ENCODE data around the gene AGBL5.

The AGBL5 gene

DNA sequence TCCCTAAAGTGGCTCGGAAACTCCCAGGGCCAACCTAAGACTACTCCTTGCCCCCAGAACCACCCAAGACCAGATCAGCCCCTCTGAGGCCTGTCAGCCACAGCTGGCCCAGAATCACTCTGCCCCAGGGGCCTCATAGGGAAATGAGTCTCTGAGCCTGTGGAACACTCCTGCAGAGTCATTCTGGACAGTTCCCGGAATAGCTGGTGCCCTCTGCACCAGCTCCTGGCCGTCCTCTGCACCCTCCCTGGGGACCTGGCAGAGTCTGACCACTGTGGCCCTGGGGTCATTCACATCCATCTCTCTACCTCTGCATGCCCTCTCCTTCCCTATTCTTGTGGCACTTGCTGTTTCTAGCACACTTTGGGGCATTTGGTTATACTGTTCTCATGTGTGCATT lies 33.3 kb upstream of the AGBL5 start:
- no peak overlapping the region for H3K4me3 ChIP-seq (ENCODE audit: low read depth, low read length)
- TF ChIP-seq, protein P1, sequence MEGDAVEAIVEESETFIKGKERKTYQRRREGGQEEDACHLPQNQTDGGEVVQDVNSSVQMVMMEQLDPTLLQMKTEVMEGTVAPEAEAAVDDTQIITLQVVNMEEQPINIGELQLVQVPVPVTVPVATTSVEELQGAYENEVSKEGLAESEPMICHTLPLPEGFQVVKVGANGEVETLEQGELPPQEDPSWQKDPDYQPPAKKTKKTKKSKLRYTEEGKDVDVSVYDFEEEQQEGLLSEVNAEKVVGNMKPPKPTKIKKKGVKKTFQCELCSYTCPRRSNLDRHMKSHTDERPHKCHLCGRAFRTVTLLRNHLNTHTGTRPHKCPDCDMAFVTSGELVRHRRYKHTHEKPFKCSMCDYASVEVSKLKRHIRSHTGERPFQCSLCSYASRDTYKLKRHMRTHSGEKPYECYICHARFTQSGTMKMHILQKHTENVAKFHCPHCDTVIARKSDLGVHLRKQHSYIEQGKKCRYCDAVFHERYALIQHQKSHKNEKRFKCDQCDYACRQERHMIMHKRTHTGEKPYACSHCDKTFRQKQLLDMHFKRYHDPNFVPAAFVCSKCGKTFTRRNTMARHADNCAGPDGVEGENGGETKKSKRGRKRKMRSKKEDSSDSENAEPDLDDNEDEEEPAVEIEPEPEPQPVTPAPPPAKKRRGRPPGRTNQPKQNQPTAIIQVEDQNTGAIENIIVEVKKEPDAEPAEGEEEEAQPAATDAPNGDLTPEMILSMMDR (conservative IDR thresholded peaks at IDR 0.05; ENCODE audit: low read depth, low read length): no peak
- DNase-seq (ENCODE audit: low read depth): no peak

DNA sequence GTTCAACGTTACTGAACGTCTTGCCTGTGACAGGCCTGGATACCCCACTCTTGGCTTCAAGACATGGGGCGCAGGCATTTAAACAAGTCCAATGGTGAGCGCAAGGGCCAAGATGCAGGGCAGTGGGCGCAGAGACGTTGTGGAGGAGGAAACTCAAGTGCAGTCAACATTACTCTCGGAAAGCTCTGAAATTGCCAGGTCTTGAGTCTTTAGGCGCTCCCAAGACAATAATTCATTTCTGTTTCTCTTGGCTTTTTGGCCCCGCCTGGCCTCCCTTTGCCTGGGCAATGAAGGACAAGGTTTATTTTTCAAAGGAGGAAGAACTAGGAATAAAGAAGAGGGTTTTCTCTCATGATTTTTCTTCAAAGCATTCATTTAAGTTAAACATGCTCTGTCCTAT lies 32.0 kb upstream of the AGBL5 start:
- no peak for DNase-seq (ENCODE audit: low read depth)
- H3K4me3 ChIP-seq (ENCODE audit: low read depth, low read length): no peak overlapping the region
- TF ChIP-seq, protein P1 (conservative IDR thresholded peaks at IDR 0.05; ENCODE audit: low read depth, low read length): no peak

DNA sequence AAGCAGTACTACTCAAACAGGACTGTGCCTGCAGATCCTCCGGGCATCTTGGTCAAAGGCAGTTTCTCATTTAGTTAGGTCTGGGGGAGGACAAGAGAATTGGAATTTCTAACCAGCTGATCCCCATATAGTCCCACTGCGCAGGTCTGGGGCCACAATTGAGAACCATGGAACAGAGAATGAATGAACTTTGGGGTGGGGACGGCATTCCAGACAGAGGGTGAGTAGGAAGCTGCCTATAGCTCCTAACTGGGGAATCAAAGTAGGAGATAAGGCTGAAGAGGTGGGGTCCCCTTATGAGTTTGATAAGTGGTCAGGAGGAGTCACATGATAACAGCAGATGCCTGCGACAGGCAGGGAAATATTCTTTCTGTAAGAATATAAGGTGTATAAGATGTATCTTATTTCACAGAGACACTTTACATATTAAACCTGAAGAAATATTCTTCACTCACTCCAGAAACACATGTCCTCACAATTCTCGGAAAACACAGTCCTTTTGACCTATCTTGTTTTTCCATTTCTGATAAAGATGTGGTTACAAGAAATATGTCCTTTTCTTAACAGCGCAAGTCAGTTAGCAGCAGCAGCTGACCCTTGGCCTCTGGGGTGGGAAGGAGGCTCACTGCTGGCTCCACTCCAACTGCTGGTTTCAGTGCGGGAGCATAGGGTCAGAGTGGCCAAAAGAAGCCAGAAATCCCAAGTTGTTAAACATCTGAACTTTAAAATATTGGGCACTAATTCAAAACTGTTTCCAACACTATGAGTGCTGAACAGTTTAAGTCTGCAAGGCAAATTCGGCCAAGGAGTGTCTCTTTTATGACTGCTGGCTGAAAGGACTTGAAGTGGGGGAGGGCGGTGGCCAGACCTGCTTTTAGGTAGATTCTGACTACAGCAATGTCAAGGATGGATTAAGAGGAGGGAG lies 31.3 kb upstream of the AGBL5 start:
- TF ChIP-seq, protein P1 (conservative IDR thresholded peaks at IDR 0.05; ENCODE audit: low read depth, low read length): no peak
- peak; percentile 94 for DNase-seq (ENCODE audit: low read depth)
- no peak overlapping the region for H3K4me3 ChIP-seq (ENCODE audit: low read depth, low read length)

DNA sequence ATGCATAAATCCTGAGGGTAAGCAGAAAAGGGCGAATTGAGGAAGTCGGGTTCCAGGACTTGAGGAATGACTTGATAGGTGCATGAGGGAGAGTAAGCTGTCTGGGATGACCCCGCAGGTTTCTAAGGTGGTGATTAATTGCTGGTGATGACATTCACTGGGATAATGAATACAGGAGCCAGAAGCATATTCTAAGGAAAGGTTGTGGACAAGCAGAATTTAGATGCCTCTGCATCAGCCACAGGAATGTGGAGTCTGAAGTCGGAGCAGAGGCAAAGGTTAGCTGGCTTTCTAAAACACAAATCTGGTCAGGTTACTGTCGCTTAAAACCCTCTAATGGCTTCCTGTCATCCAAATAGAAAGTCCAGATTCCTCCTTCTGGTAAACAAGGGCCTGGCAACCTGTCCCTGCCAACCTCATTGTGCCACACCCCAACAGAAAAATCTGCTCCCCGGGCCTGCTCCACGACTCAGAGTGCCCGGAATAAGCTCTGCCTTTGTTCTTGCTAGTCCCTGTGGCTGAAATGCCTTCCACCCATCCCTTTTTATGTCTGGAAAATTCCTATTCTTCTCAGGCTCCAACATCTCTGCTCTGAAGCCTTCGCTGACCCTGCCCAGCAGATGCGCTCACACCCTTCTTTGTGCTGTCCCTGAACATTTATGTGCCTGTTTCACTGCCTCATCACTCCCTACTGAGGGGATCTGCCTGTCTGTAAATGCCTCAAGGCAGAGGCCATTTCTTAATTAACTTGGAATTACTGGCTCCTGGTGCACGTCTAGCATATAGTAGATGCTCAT lies 30.0 kb upstream of the AGBL5 start:
- TF ChIP-seq, protein P1 (conservative IDR thresholded peaks at IDR 0.05; ENCODE audit: low read depth, low read length): no peak
- DNase-seq (ENCODE audit: low read depth): peak; percentile 70
- no peak overlapping the region for H3K4me3 ChIP-seq (ENCODE audit: low read depth, low read length)

DNA sequence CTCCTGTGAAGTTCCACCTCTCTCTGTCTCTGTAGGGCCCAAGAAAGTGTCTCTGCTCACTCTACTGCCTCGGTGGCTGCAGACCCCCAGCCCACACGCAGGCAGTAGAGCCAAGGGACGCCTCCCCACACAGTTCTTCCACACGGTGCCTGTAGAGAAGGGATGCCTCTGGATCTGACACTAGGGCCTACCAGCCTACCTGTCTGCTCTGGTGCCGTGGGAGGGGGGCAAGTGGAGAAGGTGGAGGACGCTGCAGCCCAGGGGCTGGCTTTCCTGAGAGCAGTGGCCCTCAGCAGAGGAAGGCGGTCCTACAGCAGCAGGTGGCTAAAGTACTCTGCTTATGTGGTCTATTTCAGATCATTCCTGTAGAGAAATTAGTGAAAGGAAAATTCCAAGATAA lies 27.7 kb upstream of the AGBL5 start:
- TF ChIP-seq, protein P1 (conservative IDR thresholded peaks at IDR 0.05; ENCODE audit: low read depth, low read length): no peak
- no peak overlapping the region for H3K4me3 ChIP-seq (ENCODE audit: low read depth, low read length)

DNA sequence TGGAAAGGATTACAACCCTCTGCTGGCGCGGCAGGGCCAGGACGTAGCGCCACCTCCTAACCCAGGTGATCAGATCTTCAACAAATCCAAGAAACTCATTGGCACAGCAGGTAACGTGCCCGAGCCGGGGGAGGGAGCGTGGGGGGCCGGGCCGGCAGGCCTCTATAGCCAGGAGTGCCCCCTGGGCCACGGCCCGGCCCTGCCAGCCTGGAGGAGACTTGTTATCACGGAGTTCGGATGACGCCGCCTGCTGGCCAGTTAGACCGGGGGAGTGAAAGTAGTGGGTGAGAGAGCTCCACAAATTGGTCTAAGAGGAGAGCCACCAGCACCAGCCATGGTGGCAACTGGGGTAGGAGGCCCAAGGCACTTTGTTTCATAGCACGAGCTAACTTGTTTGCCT lies 27.3 kb upstream of the AGBL5 start:
- no peak overlapping the region for H3K4me3 ChIP-seq (ENCODE audit: low read depth, low read length)
- no peak for DNase-seq (ENCODE audit: low read depth)
- TF ChIP-seq, protein P1 (conservative IDR thresholded peaks at IDR 0.05; ENCODE audit: low read depth, low read length): peak; percentile 36

More for the DNA sequence above, 27.7 kb upstream of the AGBL5 start:
- no peak for DNase-seq (ENCODE audit: low read depth)
